Prostate gland (tissue), 2 donors: ENCODE results near the gene GKN2. TPM values are rescaled to one million over a fixed set of nuclear protein-coding genes. Genes with fewer than 3 reads are reported as not detected.

Source experiments
- DNase-seq: peaks from one replicate; pipeline ENCODE4 v3.0.0-alpha.2; 2019; ENCODE audit warnings: low spot score
- H3K27ac ChIP-seq, 2 donors: fragments of 200-600 bp; sonication (generic); 2 replicates each; pipeline ENCODE4 v1.5.1; 2017 to 2019
- H3K27me3 ChIP-seq: fragments of 200-600 bp; sonication (generic); replicated peaks from 2 replicates; pipeline ENCODE4 v1.5.1; 2019; ENCODE audit not compliant: insufficient read depth
- H3K36me3 ChIP-seq, 2 donors: fragments of 200-600 bp; sonication (generic); 1 replicate in 1 of 2; 2 replicates in 1 of 2; pipeline versions ENCODE4 v1.5.1 to v1.8.1; 2017 to 2019
- H3K4me1 ChIP-seq: fragments of 200-600 bp; sonication (generic); replicated peaks from 2 replicates; pipeline ENCODE4 v1.5.1; 2019
- H3K4me3 ChIP-seq, 2 donors: fragments of 200-600 bp; sonication (generic); 2 replicates each; pipeline ENCODE4 v1.5.1; 2017 to 2019
- H3K9me3 ChIP-seq: fragments of 200-600 bp; sonication (generic); 2 replicates; pipeline ENCODE4 v1.5.1; 2017
- CTCF ChIP-seq, 4 experiments: fragments of 200-600 bp in 2 of 4; fragments of 450-650 bp in 2 of 4; sonication (generic) in 2 of 4; IDR thresholded peaks; 1 replicate in 3 of 4; 2 replicates in 1 of 4; pipeline ENCODE4 v1.5.1; 2016 to 2019; ENCODE audit warnings: antibody characterized with exemption in 4 of 4, mild to moderate bottlenecking in 2 of 4, moderate library complexity in 2 of 4
- POLR2A ChIP-seq: fragments of 450-650 bp; IDR thresholded peaks from one replicate; pipeline ENCODE4 v1.6.1; 2016; ENCODE audit warnings: antibody characterized with exemption, mild to moderate bottlenecking
- POLR2AphosphoS5 ChIP-seq: sonication (generic); formaldehyde crosslinking; IDR thresholded peaks from one replicate; pipeline ENCODE4 v1.6.1; 2017; ENCODE audit warnings: antibody characterized with exemption
- whole genome bisulfite sequencing: methylation state at CpG from one replicate; pipeline ENCODE4 v1.1.5; 2018; 5-methylcytosine and 5-hydroxymethylcytosine counted together
- intact Hi-C: fragments of 100-400 bp; cut with DNase I; formaldehyde crosslinking; loops from one replicate; pipeline ENCODE4 v1.14.2; 2022
- total RNA-seq, 2 donors: library from RNA; depleted of rRNA; stranded (reverse); fragments of >200 nt; gene quantifications; one replicate each; pipeline ENCODE4 v1.1.0, GENCODE V29; 2016

The GKN2 gene
- total RNA-seq, 2 donors from 2014 or later = not detected

GRCh38 chr2:68908392-68908970, 44.2 kb downstream of the GKN2 start:
- H3K9me3 ChIP-seq = no peaks in the 10 kb centered on the region
- H3K27me3 ChIP-seq = no peaks in the 10 kb centered on the region
- WGBS = 31% methylated on average over 5 of the region's 5 CpGs
- intact Hi-C loops = loop anchor here (5.0 kb wide), 1 partner anchor 156 kb away; no protein-coding TSS in a partner anchor
- DNase-seq = peak; percentile 77
- peak overlapping the region in 1 of 2 donors; percentile 52 for H3K27ac ChIP-seq
- TF ChIP-seq CTCF (IDR thresholded peaks at IDR 0.05) = no peak
- peak; percentile 85 for TF ChIP-seq POLR2AphosphoS5
- TF ChIP-seq POLR2A = no peak
- H3K4me3 ChIP-seq = no peak overlapping the region
- no peaks in the 10 kb centered on the region for H3K36me3 ChIP-seq
- no peaks in the 10 kb centered on the region for H3K4me1 ChIP-seq

GRCh38 chr2:68907920-68908253, 44.8 kb downstream of the GKN2 start:
- DNase-seq = no peak
- WGBS = 88% methylated on average over 4 of the region's 4 CpGs
- Histone ChIP-seq H3K36me3 (no peaks in the 10 kb centered on the region), H3K27ac (no peak overlapping the region), H3K27me3 (no peaks in the 10 kb centered on the region), H3K9me3 (no peaks in the 10 kb centered on the region), H3K4me1 (no peaks in the 10 kb centered on the region), H3K4me3 (no peak overlapping the region)
- intact Hi-C loops = loop anchor here (5.0 kb wide), 1 partner anchor 156 kb away; no protein-coding TSS in a partner anchor
- TF ChIP-seq POLR2A = no peak
- TF ChIP-seq POLR2AphosphoS5 = no peak
- no peak for TF ChIP-seq CTCF (IDR thresholded peaks at IDR 0.05)

DNA sequence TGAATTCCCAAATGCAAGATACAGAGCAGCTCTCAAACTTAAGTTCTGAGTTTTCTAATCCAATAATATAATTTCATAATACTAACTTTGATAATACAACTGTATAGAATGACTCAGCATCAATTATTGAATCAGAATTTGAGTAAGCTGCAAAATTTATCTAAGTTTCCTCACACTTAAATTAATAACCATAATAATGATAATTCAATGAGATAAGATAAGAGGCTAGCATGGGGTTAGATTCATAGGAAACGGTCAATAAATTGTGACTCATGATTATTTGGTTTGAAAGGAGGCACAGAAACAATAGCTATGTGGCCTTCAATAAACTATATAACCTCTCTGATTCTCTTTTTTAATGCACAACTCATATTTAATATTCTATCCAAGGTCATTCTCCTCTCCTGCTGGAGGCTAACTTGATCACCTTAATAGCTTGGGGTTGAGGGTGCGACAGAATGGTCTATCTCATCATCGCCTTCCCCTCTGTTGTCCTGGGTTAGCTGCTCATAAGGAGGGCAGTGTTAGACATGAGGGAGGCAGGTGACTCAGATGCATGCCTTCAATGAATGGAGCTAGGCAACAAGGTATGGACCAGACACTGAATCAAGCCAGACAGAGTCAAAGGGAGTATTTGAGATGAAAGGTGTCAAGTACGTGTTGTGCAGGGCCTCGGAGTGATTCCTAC, 45.3 kb downstream of the GKN2 start:
- Histone ChIP-seq H3K27me3 (no peaks in the 10 kb centered on the region), H3K4me3 (no peak overlapping the region), H3K36me3 (no peaks in the 10 kb centered on the region), H3K4me1 (no peaks in the 10 kb centered on the region), H3K9me3 (no peaks in the 10 kb centered on the region), H3K27ac (no peak overlapping the region)
- no peak for TF ChIP-seq POLR2A
- no peak for TF ChIP-seq POLR2AphosphoS5
- no peak for TF ChIP-seq CTCF (IDR thresholded peaks at IDR 0.05)
- intact Hi-C loops = loop anchor here (5.0 kb wide), 1 partner anchor 155 kb away; no protein-coding TSS in a partner anchor
- no peak for DNase-seq
- 96% methylated on average over 5 of the region's 5 CpGs for WGBS

DNA sequence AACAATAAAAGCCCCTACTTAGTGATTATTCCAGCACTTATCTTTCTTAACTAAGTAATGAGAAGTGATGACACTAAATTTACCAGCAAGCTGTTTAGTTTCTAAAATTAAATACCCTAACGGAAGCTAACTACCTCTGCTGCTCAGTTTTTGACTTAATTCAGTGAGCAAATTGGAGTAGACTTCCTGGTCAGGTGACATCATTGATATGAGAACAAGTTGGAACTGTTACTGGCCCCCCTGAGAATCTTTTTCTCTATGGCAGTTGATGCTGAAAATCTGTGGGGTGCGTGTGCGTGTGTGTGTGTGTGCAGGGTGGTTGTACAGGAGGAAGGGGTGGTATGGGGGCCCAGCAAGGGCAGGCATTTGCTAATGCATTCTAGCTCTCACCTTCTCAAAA, 46.0 kb downstream of the GKN2 start:
- H3K27me3 ChIP-seq = no peaks in the 10 kb centered on the region
- no peaks in the 10 kb centered on the region for H3K36me3 ChIP-seq
- no peak overlapping the region for H3K4me3 ChIP-seq
- H3K4me1 ChIP-seq = no peaks in the 10 kb centered on the region
- WGBS = 90% methylated on average over 3 of the region's 3 CpGs
- intact Hi-C loops = loop anchor here (5.0 kb wide), 1 partner anchor 154 kb away; no protein-coding TSS in a partner anchor
- DNase-seq = no peak
- no peaks in the 10 kb centered on the region for H3K9me3 ChIP-seq
- no peak overlapping the region for H3K27ac ChIP-seq
- TF ChIP-seq POLR2A (no peak), POLR2AphosphoS5 (no peak), CTCF (IDR thresholded peaks at IDR 0.05) (no peak)

DNA sequence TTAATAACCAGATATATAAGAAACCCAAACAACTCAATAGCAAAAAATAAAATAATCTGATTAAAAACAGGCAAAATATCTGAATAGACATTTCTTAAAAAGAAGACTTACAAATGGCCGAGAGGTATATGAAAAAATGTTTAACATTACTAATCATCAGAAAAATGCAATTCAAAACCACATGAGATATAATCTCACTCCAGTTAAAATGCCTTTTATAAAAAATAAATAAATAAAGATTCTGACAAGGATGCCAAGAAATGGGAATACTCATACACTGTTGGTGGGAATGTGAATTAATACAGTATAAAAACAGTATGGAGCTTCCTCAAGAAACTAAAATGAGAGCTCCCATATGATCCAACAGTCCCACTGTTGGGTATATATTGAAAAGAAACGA, 47.6 kb downstream of the GKN2 start:
- DNase-seq = no peak
- no peak for TF ChIP-seq CTCF (IDR thresholded peaks at IDR 0.05)
- TF ChIP-seq POLR2AphosphoS5 = no peak
- no peak for TF ChIP-seq POLR2A
- Histone ChIP-seq H3K9me3 (no peaks in the 10 kb centered on the region), H3K27me3 (no peaks in the 10 kb centered on the region), H3K4me1 (no peaks in the 10 kb centered on the region), H3K36me3 (no peaks in the 10 kb centered on the region), H3K4me3 (no peak overlapping the region), H3K27ac (no peak overlapping the region)
- 82% methylated on average over 2 of the region's 2 CpGs for WGBS
- intact Hi-C loops = loop anchor here (5.0 kb wide), 1 partner anchor 153 kb away; no protein-coding TSS in a partner anchor
